Activated gamma-delta T cell treated with anti-CD3 and anti-CD28 coated beads, Interleukin-2, amount 50 U/mL, for 16 hours (primary cell): Measurements from ENCODE around the gene MAST4.

Experiments used
- DNase-seq: peaks from one replicate; pipeline ENCODE4 v3.0.0-alpha.2; 2020; ENCODE audit warnings: low read depth

The MAST4 gene

DNA sequence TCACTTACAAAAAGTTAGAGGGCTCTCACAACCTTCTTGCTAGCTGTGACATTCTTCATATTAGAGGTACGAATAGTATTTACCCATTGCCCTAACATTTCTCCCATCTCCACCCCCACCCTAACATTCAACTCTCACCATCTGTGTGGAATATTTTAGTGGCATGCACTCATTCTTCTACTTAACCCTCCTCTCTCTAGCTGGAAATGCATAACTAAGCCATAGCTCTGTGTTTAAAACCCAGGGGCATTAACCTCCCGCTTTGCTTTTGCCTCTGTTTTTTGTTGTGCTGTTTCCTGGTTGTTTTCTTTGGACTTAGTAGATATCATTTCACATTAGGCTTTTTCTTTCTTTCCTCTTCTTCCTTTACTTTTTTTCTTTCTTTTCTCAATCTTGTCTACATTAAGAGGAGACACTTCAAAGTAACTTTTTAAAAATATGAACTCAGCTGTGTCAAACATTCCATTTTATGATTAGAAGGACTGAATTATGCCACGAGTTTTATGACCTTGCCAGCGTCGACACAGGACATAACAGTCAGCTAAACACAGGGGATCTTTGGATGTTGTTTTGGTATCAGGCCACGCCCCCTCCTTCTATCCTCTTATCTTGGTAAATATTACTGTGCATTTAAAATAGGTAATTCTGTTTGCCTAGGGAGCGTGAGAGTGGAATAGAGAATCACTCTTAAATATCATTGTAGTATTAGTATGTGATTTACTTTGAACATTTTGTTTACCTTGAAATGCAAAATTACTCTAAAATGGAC is 364.4 kb downstream of the MAST4 start:
- DNase-seq, result no peak

DNA sequence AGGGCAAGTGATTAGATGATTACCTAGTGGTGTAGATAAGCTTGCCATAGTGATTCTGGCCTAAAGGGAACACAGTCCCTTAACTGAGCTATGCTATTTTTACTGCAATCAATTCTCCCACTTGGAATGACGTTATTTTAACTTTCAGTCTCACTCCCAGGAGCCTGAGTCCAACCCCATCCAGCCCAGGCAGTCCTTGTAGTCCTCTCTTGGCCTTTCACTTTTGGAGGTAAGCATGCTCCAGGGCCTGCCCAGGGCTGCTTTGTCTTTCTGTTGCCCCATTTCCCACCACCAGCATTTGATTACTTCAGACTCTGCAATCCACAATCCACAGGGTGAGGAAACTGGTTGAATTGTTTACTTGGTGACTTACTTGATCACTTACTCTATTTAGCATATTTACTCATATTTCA is 367.4 kb downstream of the MAST4 start:
- no peak for DNase-seq

DNA sequence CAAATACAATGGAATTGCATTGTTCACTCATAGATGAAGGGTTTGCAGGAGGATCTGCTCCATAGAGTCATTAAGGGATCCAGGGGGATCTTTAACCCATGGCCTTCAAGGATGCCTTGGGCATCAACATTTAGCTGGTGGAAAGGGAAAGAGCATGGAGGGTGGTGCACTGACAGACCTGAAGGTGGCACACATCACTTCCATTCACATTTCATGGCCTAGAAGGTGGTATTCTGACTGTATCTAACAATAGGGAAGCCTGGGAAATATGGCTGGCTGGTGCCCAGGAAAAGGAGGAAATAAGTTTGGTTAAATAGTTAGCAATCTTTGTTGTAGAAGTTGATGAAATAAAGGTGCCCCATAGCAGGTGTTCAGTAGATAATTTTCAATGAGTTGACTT is 370.2 kb downstream of the MAST4 start:
- DNase-seq, result no peak

DNA sequence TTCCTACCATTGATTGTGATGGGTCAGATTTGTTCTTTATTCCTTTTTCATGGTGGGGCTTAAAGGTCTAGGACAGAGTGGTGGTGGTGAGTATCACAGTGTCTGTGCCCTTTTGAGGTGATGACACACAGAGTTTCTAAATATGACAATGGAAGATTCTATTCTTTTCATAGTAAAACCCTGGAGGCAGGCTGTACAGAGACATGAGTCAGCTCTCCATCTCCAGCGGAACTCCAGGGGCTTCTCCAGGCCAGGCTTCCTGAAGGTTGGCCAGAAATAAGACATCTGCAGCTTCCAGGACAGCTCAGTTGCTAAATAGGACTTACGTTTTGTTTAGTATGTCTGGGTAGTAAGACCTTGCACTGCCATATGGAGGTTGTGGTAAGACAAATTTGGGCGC is 370.9 kb downstream of the MAST4 start:
- DNase-seq, result no peak

DNA sequence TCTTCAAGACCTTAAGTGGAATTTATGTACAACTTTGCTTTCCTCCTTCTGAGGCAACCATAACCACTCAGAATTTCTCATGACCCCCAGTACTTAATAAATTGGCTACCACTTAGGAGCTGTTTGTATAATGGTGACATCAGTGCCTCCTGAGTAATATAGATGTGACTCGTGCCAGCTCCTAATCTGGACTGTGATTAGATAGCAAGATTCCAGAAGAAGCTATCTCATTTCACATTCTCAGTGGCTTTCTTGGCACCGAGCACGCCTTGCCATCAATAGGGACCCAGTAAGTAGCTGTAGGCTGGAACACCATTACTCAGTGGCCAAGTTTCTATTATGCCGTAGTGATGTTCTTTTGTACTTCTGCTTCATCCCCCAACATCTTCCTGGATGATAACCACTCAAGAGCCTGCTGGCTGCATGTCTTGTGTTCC is 371.7 kb downstream of the MAST4 start:
- no peak for DNase-seq

DNA sequence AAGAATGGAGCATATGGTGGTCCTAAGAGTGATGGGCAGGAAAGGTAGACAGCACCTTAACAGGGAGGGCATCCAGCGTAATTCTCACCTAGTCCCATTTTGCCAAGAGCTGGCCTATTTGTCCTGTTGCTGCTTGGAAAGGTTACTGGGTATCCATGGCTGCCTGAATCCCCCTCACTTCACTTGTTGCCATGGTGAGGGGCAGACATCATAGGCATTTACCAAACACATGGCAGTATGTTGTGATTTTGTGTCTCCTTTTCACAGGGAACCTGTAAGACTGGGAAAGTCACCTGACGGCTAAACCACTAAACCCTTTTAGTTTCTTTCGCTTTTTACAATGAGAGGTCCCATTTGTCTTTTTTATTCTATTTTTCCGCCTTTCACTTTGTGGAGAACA is 373.3 kb downstream of the MAST4 start:
- no peak for DNase-seq

DNA sequence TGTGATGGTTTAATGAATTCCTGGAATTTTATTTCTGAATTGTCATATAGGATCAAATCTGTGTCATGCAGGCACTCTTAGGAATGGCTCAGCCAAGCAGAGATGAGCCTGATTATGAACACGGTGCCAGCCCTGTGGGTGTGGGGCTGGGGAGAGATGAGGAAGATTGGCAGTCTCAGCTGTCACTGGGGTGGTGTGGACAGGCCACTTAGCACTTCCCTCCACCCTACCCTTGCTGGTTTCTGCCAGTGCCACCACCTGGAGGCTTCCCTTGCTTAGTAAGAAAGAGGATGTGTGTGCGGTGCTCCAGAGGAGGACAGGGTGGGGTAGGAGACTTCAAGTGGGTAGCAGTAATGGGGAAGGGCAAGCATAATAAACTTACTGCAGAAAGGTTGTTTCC is 373.8 kb downstream of the MAST4 start:
- no peak for DNase-seq

DNA sequence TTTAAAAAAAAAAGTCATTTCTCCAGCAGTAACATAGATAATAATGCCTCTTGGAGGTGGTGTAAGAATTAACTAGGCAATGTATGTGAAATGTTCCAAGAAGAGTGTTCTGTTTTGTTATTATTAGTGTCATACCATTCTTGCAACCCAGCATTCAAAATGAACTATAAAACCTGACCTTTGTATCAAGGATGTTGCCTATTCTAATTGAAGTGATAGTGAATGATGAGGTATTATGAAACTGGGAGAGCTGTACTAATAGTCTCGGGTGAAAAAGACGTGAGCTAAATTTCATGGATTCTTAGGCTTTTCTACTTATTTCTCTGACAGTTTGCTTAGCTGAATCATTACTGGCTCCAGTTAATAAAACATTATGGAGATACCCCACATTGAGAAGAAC is 375.8 kb downstream of the MAST4 start:
- DNase-seq, result no peak

DNA sequence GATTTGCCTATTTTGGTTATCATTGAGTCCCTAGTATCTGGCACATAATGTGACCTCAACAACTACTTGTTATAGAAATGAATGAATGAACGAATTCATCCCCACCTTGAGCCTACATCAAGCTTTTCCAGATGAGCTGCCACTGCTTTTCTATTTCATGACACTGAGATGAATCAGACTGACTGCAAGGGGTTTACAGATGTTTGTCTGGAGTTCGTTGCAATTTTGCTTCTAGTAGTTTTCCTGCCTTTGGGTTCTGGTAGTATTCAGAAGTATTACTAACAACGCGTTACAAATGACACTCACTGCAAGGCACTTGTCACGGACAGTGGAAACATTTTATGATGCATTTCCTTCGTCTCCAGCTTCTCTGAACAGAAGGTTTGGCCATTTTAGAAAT is 378.1 kb downstream of the MAST4 start:
- no peak for DNase-seq

DNA sequence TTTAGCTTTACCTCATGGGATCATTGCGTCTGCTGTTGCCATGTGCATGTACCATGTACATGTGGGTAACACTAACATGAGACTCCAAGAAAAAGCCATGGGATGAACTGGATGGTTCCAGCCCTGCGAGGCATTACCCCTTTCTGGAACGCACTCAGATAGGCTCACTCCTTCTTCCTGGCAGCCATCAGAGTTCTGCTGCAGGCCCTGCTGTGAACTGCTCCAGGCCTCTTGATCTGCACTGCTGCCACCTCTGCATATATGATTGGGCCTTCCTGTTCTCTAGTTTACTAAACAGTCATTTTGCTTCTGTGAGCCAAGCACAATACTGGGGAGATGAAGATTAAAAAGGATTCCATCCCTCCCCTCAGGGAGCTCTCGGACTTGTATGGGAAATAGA is 379.9 kb downstream of the MAST4 start:
- no peak for DNase-seq

DNA sequence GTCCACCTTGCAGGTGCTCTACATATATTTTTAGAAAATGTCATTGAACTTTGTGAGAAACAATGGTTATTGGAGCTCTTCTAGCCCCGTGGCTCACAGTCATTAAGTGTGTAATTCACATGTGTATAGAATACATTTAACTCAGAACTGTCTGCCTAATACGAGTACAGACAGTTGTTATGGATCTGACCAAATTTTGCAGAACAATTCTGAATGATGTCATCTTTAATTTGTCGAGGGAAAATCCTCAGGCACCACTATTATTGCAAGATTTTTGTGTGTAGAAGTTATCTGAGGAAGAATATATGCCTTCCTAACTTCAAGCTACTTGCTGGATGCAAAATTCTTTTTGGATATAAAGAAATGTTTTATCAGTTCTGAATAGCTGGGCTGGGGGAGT is 383.5 kb downstream of the MAST4 start:
- DNase-seq, result no peak

DNA sequence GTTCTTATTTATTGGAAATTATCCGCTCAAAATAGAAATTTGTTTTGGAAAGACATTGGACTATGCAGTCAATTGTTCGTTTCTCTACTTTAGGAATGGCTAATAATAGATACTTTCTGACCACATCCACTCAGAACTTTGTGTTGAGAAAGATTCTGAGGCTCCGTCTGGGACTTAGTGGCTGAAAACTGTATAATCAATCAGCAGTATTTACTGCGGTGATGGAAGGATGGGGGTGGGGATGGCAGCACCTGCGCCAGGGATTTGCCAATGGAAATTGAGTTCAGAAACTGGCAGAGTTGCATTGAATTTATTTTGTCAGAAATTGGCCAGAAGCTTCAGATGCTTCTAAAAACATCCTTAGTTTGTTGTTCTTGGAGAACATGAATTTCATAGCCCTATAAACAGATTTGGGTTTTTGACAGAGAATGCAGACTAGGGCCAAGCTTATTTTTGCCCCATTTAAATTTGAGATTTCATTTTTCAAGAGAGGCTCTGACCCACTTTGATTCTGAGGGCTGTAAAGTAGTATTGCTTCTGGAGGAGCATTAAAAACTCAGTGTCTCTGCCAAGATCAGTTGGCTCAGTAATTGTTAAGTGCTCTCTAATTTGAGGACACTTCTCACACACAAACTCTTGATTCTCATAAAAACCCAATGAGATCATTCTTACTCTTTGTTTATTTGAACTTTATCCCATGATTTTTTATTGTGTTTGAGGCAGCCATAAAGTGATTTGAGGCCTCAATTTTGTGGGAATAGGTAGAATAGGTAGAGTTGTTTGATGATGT is 385.3 kb downstream of the MAST4 start:
- DNase-seq, result no peak

DNA sequence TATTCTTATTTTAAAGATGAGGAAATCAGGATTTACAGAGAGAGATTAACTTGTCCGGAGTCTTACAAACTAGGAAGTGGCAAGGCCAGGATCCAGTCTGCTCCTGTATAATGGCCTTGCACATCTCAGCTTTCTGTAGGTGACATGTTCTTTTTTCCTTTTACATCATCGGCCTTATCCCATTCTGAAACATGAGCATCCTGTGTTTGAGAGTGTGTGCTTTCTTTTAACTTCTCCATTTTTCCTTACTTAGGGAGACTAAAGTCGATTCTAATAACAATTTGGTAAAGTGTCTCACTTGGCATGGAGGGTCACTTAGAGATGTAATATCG is 385.8 kb downstream of the MAST4 start:
- DNase-seq, result no peak

DNA sequence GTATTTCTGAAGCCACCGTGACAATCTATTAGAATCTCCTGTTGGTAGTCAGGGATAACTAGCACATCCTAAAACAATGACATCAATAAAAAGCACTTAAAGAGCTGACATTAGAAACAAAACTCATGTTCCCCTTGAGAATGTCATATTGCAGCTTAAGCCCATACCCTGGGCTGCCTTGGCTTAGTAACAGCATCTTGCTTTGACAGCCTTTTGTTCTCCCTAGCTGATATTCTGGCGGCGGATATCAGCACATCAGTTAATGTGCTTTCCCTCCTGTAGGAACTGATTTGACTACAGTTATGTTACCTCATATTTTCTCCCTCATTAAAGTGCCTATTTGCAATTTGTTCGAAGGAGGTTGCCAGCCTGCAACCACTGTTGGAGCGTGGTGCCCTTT is 386.3 kb downstream of the MAST4 start:
- no peak for DNase-seq

DNA sequence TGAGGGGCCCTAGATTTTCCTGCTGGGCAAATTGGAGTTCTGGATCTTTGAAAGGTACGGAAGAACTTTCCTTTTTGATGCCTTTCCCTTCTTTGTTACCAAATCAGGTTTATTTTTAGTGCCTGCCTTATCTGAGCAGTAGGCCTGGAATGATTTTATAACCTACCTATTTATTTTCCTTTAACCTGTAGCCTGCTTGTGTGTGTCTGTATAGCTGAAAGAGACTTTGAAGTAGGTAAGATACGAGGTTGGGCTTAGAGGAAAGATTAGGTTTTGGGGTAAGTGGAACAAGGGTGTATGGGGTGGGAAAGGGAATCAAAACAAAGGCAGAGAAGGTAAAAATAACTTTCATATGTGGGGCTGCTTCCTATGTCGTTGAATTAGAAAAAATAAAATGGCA is 389.2 kb downstream of the MAST4 start:
- DNase-seq, result no peak

DNA sequence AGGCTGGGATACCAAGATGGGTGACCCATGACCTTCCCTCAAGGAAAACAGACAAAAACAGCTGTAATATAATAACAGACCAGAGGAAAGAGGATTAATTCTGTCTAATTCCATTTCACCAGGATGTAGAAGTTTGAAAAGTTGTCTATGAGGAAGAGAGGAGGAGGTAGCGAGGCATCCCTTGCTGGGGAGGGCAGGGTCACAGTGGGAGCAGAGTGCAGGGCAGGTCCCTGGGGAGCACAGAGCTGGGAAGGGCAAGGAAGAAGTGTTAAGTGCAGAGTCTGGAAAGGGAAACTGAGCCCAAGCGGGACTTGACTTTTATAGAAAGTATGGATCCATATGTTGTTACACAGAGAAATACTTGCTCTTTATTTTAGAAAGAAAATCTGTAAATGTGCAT is 389.8 kb downstream of the MAST4 start:
- no peak for DNase-seq

DNA sequence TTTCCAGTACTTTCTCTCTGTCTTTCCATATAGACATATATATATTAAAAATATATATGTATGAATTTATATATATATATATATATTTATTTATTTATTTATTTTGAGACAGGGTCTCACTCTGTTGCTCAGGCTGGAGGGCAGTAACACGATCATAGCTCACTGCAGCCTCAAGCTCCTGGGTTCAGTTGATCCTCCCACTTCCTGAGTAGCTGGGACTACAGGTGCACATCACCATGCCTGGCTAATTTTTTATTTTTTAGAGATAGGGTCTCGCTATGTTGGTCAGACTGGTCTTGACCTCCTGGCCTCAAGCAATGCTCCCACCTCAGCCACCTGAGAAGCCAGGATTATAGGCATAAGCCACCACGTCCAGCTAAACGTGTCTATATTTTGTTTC is 390.3 kb downstream of the MAST4 start:
- DNase-seq, result no peak

DNA sequence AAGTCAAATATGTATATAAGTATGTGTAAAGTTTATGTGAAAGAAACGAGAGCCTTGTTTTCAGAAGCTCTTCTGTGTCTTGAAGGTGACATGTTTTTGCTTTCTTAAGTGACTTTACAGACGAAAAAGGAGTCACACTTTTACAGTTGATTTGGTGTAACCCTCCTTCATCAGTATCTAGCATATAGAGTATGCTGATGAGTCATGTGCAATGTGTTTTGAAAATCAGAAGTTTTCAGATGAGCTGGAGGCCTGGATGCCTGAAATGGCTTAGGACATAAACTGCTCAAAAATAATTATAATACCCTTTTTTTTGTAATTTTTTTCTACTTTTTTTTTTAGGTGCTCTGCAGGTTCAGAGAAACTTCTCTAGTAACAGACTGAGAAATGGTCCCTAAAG is 390.9 kb downstream of the MAST4 start:
- DNase-seq, result no peak

DNA sequence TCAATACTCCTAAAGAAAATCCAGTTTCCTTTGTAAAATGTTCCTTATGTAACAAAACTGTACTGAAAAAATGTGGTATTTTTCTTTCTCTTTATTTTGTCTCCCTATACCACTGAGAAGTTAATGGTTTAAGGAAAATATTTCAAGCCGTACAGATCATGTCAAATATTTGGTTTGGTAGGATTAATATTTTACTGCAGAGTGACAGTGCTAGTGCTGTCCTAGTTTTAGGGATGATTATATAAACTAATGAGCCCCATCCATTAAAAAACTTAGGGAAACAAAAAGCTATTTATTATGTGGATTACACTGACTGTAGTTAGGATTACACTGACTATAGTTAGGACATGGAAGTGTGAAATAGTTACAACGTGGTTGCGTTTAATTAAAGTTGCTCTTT is 391.3 kb downstream of the MAST4 start:
- DNase-seq, result no peak

DNA sequence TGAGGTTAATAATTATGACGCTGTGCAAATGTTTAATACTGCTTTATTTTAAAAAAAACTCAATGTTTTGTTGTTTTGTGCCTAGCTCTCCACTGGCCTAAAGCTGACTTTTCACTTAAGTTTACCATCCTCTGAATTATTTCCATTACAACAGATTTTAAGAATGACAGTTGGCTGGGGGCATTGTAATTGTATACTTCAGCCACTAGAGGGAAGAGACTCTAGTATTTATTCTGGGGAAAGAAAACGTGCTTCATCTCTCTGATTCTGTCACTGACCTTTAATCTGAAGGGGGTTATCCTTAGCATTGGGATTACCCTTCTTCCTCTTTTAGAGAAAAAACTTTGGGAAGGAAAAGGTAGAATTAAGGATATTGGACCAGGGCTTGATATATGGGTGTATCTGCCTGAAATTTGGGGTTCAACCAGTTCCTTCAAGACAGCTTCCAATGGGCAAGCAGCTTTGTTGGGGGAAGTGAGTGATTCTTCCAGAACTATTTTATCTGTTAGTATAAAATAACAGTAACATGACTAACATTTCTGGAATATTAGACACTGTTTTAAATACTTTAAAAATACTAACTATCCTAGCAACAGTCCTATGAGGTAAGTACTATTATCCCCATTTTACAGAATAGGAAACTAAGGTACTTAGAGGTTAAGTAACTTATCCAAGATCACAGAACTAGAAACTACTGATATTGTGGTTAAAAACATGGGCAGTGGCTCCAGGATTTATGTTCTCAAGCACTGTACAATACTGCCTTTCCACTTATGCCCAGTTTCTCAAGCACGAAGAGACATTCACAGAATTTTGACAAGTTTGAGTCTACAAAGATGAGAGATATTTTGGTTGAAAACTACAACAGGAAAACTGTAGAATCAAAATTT is 392.0 kb downstream of the MAST4 start:
- DNase-seq, result no peak

DNA sequence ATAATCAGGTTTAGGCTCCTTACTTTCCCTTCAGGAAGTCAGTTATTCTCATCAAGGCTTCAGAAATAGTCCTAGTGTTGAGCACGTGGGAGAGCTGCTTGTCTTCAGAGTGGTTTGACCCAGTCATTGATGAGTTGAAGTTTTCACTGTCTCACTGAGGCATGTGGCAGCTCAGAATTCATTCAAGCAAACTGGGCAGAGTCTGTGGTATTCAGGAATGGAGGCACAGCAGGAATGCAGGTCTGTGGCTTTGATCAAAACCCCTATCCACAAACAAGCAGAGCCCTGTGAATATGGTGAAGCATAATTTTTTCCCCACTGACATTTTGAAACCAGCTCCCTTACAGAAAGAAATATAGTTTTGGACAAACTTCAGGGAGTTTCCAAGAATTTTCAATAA is 393.1 kb downstream of the MAST4 start:
- DNase-seq, result no peak

DNA sequence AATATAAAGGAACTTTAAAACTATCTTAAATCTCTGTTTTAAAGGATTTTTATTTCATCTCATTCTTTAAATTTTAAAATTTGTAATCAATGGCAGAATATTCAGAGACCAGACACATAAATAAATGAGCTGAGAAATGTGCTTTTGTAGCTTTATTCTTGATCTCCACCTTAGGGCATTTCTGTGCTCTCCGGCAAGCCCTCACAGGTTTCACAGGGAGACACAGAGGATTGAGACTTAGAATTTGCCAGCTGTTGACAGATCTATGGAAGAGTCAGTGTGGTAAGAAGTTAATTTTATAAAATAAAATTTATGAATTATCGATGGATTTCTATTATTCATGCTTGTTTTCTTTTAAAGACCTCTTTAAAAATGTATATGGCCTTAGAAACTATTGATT is 393.6 kb downstream of the MAST4 start:
- DNase-seq, result no peak

DNA sequence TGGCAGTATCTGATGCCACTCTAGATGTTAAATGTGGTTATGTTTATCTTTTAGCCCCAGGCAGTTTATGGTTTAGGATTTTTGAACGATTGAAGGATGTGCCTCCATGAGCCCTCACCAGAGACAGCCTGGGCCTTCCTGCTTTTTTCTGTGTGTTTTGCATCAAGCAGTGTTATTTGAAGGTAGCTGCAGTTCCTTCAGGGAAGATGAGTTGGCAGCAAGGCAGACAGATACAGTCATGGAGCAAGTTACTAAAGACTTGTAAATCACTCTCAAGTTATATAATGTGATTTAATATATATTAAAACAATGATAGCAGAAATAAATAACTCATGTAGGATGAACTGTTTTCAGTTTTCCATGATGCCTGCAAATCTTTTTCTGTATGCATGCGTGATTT is 395.6 kb downstream of the MAST4 start:
- DNase-seq, result no peak
